Left kidney (tissue), 8 donors: ENCODE data around the gene DNAJC24. TPM values are rescaled to one million over a fixed set of nuclear protein-coding genes. Genes with fewer than 3 reads are reported as not detected.
"Not testable (repeated sequence)": the region's sequence is repeated elsewhere in the genome, so short reads cannot be mapped to it uniquely, and the experiment has no call there.

Source experiments
- DNase-seq: peaks from one replicate; pipeline ENCODE4 v3.0.0-alpha.2; 2013
- long read RNA-seq, 8 donors: transcript quantifications; one replicate each; lab custom pipeline, GENCODE V29; 2026
- polyA plus RNA-seq: library from polyadenylated mRNA; unstranded; fragments of 120-200 nt; gene quantifications from one replicate; pipeline ENCODE4 v1.2.1, GENCODE V29; 2013; ENCODE audit not compliant: insufficient read length

DNAJC24 gene, protein sequence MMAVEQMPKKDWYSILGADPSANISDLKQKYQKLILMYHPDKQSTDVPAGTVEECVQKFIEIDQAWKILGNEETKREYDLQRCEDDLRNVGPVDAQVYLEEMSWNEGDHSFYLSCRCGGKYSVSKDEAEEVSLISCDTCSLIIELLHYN
- polyA plus RNA-seq: 33.9 TPM
- long read RNA-seq, donor 1, partial matches to known transcripts: 33 of 107 reads
- long read RNA-seq, donor 1, other reads (novel, unspliced or antisense): 73 of 107 reads
- long read RNA-seq, donor 2, partial matches to known transcripts: 0 of 7 reads
- long read RNA-seq, donor 2, other reads (novel, unspliced or antisense): 0 of 7 reads
- long read RNA-seq, donor 3, partial matches to known transcripts: 0 of 60 reads
- long read RNA-seq, donor 3, other reads (novel, unspliced or antisense): 56 of 60 reads
- long read RNA-seq, donor 4: 0 reads
- long read RNA-seq, donor 5, transcript DNAJC24-202 (5 exons, 2,004 nt): major isoform, 6 of 192 reads
- long read RNA-seq, donor 5, partial matches to known transcripts: 49 of 192 reads
- long read RNA-seq, donor 5, other reads (novel, unspliced or antisense): 131 of 192 reads
- long read RNA-seq, donor 6, partial matches to known transcripts: 63 of 138 reads
- long read RNA-seq, donor 6, other reads (novel, unspliced or antisense): 70 of 138 reads
- long read RNA-seq, donor 7, transcript DNAJC24-202 (5 exons, 2,004 nt): major isoform, 6 of 194 reads
- long read RNA-seq, donor 7, partial matches to known transcripts: 84 of 194 reads
- long read RNA-seq, donor 7, other reads (novel, unspliced or antisense): 102 of 194 reads
- long read RNA-seq, donor 8: 0 reads

DNA sequence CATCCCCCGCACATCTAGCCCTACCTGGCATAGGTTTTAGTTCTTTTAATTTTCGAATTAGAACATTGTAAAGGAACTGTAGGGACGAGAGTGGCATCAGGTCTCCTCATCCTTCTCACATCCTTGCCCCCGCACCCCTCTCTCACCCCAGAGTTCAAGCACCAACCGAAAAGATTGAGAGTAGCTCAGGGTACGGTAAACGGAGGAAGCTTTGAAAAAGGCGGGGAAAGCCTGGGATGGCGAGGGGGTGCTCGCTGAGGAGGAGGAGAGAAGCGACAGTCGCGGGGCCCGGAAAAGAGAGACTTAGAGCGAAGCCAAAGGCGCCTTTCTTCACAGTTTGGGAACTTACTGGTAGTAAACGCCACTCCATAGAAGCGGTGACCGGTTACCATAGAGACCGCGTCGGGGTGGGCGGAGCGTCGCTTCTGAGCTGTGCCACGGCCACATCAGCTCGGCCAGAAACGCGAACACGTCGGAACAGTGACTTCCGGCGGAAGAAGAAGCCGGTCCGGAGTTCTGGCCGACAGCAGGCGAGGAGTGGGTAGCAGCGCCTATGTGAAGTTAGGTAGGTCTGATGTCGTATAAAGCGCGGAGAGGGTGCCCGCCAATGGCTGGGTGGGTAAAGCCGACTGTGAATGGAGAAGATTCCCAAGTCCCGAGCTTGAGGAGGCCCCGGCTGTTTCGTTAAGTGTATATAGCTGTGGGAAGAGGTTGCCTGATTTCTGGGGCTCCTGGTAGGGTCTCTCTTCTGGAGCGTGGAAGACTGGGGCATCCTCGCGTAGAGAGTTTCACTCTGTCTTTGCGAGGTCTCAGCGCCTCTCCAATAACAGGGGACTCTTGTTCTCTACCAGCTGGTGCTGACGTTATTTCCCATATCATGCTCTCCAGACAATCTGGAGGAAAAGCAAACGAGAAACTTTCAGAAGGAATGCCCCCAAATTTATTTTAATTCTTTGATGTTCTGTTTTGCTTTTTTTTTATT lies at the start of gene DNAJC24, which contains the start of gene DCDC1:
Gene DNAJC24 (plus strand): TSS at position 513 of the 982 bp plus-strand sequence. CDS start 889 bp downstream, outside the sequence.
Gene DCDC1 (minus strand): TSS at position 392 of the 982 bp plus-strand sequence. CDS start 41,459 bp downstream, outside the sequence.
- DNase-seq: peak; percentile 94

DNA sequence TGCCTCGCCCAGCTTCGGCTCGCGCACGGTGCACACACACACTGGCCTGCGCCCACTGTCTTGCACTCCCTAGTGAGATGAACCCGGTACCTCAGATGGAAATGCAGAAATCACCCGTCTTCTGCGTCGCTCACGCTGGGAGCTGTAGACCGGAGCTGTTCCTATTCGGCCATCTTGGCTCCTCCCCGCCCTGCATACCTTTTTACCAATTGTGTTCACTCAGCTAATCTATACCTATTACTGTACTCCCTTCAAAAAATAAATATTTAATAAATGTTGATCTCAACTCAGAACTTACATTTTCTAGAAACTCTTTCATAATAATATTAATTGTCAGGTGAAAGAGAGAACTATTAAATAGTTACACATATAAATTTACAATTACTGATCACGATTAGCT lies 48.2 kb upstream of the DNAJC24 start:
- not testable (repeated sequence) for DNase-seq

DNA sequence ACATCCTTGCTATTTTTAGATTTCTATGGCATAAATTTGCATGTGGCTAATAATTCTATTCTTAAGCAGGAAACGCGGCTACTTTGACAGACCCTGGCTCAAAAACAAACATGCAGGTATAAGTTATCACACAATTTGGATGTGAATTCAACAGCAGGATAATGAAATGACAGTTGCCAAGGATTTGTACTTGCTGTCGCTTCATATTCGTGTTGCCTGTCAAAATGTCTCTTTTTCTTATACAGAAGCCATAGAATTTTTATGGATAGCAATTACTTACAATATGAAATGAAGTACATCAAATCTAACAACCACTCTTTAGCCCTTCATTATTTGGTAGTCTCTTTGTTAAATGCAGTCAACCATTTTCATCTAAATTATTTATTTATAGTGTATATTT lies 46.5 kb upstream of the DNAJC24 start:
- DNase-seq: no peak

DNA sequence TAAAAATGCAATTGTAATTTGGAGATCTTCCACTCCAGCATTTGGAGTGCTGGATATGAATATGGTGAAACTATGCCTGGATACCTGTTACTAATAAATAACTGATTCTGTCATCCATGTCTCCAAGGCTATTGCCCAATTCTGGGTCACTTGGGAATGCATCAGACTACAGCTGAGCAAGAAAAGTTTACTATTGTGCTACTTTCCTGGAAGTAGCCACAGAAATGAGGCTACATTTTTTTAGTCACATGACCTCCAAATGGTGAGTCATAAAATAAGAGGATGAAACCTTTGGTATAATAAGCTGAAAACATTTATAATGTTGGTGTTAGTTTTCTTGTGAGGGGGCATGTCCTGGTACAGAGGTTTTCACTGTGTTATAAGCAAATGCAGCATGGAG lies 44.5 kb upstream of the DNAJC24 start:
- no peak for DNase-seq

DNA sequence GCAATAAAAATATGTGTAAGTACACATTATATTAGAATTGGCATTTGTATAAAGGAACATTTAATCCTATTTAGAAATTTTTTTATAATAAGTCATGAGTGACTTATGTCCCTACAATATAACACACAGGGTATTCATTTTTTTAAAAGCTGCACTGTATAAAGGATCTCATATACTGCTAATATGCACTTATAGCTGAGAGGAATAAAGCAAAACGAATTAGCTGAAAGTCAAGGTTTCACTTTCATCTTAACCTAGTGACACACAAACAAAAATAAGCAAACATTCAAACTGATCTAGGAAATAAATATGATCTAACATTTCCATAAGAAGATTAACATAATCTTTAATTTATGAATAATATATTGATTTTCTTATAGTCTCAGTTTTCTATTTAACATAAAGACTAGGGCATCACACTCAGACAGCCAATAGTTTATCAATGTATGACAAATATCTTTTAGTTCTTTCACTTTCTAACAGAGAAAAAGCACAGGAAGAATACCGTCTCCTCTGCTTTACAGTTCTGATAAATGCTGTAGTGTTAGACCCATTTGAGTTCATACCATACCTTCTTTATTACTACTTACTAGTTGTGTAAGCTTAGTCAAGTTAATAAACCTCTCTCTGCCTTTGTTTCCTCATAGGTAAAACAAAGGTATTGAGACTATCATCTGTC lies 43.1 kb upstream of the DNAJC24 start:
- DNase-seq: no peak

DNA sequence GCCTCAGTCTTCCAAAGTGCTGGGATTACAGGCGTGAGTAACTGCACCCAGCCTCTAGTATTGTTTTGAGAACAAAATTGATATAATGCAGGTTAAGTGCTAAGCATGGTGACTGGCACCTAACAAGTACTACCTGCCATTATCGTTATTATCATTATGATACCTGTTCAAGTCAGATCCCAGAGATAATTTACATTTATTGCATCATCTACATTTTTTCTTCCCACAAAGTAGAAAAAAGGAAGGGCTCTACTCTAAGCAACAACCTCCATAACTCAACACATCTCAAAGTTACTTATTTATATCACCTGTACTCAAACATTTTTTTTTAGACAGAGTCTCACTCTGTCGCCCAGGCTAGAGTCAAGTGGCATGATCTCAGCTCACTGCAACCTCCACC lies 42.2 kb upstream of the DNAJC24 start:
- no peak for DNase-seq

DNA sequence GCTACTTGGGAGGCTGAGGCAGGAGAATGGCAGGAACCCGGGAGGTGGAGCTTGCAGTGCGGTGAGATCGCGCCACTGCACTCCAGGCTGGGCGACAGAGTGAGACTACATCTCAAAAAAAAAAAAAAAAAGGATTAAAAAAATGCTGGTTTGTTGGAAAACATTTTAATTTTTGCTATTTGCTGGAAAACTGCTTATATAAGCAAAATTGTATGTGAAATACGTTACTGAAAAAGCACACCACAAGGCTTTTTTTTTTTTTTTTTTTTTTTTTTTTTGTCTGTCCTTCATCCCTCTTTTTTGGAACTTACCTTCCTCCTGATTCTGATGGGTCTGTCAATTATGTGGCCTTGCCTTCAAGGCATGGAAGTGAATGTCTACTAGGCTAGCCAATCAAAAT lies 41.0 kb upstream of the DNAJC24 start:
- no peak for DNase-seq

DNA sequence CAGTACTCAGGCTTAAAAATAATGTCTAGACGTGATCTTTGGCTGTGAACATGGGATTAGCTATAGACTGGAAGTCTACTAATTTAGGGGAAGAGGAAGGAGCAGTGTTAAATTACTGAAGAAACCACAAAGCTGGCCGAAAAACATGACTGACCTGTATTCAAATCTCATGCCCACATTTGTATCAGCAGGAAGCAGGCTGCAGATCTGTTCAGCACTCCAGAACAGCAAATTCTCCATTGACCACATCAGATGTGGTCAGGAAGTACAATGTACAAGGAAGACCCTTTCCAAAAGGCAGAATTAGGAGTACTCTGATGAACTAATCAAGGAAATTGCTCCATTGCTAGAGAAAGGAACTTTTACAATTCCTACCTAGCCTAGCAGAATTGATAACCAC lies 31.9 kb upstream of the DNAJC24 start:
- no peak for DNase-seq

DNA sequence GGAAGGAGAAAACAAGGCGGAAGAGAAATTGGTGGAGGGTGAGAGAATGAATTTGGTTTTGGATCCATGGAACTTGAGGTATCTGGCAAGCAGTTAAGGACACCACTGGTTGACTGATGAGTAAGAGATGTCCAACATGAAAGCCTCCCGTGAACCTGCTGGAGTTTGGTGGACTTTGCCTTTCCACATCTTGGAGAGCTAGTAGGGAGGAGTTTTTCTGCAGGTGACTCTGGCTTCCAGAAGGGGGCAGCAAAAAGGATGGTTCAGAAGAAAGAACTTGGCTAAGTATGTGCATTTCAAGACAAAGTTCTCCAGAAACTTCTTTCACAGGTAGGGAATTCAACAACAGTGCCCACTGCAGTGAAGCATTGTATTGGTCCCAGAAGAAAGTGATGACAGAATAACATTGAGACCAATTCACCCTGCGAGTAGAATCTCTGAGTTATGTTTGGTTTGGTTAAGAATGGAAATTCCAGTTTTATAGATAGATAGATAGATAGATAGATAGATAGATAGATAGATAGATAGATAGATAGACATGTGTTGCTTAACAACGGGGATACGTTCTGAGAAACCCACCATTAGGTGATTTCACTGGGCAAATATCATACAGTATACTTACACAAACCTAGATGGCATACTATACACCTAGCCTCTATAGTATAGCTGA lies 28.6 kb upstream of the DNAJC24 start:
- no peak for DNase-seq

DNA sequence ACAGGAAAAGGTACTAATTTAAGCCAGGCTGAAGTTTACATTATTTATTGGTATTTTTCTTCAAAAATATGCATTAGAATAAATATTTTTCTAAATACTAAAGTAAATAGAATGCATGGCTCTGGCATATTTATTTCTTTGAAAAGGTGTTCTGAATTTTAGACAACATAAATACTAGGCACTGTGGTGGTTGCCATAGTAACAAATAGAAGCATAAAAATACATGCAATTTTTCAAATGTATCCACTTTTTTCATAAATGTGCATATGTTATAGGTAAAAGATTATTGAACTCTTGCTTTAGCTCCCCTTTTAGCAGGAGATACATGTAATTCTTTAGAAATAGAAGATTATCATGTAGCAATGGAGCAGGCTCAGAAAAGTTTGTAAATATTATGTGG lies 18.5 kb upstream of the DNAJC24 start:
- DNase-seq: no peak

DNA sequence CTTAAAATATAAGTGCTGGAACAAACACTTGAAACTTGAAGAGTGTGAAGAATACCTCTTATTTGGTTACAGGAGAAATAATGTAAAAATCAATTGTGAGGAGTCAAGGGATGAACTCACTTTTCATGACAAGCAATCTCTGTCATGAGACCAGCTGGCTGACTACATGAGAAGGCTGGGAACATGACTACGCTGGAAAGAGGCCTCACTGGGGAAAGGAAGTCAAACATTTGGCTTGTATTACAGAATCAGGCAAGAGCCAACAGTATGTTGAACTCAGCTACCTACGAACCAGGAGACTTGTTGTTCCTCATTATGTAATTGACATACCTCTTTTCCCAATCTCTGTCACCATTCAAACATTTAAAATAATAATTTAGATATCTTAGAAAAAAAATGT lies 14.5 kb upstream of the DNAJC24 start:
- no peak for DNase-seq

DNA sequence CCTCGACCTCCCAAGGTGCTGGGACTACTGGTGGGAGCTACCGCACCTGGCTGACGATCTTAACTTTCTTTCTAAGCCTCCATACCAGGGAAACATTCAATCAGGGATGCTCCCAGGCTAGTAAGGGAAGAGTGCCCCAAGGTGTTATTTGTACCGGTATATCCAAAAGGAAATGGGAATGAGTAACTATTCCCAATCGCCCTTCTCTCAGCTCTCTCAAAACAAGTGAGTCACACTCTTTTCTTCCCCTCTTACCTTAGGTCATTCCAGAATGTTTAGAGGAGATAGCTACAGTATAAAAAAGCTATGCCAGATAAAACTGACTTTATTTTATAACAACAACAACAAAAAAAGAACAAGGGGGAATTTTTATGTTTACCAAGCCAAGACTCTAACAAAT lies 13.8 kb upstream of the DNAJC24 start:
- DNase-seq: no peak

DNA sequence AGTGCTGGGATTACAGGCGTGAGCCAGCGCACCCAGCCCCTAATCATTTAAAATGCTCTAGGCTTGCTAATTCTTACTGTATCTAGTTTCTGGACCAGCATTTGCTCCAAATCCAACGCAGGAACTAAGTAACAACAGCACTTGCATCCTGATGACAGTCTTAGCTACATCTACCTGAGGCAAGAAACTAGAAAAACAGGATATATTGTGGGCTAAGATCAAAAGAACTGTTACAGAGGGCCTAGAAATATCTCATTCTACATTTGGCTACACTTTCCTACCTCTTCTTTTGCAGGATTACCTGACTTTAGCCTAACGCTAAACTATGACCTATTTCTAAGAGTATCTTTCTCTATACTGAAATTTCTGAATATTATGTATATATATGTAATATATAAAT lies 7.9 kb upstream of the DNAJC24 start:
- DNase-seq: no peak

DNA sequence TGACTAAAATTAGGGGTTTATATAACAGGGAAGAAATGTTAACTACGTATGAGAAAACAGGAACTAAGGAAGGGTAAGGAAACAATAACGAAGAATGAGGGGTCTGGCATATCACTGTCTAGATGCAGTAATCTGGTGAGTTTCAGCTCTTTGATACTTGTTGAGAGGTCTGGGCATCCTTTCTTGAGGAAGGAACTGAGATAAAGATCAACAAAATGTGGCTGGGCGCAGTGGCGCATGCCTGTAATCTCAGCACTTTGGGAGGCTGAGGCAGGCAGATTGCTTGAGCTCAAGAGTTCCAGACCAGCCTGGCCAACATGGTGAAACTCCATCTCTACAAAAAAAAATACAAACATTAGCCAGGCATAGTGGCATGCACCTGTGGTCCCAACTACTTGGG lies 2.9 kb upstream of the DNAJC24 start:
- DNase-seq: no peak

DNA sequence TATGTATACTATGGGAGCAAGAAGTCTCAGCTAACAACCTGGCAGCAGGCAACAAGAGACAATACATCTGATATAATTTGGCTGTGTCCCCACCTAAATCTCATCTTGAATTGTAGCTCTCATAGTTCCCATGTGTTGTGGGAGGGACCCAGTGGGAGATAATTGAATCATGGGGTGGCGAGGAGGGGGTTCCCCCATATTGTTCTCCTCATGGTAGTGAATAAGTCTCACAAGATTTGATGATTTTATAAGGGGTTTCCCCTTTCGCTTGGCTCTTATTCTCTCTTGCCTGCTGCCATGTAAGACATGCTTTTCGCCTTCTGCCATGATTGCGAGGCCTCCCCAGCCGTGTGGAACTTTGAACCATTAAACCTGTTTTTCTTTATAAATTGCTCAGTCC lies 6.2 kb downstream of the DNAJC24 start:
- no peak for DNase-seq

DNA sequence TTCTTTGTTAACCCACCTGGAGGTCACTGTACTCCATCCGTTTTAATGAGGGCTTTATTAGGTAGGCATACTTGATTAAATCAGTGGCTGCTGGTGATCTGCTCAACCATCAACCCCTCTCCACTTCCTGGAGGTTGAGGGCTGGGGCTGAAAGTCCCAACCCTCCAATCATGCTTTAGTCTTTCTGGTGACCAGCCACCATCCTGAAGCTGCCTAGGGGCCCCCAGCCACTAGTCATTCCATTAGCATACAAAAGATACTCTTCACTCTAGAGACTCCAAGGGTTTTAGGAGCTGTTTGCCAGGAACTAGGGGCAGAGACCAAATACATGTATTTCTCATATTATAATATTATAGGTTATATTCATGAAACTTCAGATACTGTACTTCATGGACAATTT lies 13.5 kb downstream of the DNAJC24 start:
- no peak for DNase-seq

DNA sequence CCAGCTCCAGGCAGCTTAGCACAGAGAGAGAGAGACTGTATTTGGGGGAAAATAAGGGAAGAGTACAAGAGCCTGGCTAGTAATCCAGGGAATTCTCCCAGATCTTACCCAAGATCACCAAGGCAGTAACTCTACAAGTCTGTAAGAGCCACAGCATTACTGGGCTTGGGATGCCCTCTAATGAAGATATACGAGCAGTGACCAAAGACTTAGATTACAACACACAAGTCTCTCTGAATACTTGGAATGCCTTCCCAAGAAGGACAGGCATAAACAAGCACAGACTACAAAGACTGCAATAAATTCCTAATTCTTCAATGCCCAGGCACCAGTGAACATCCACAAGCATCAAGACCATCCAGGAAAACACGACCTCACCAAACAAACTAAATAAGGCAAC lies 17.7 kb downstream of the DNAJC24 start:
- DNase-seq: no peak

DNA sequence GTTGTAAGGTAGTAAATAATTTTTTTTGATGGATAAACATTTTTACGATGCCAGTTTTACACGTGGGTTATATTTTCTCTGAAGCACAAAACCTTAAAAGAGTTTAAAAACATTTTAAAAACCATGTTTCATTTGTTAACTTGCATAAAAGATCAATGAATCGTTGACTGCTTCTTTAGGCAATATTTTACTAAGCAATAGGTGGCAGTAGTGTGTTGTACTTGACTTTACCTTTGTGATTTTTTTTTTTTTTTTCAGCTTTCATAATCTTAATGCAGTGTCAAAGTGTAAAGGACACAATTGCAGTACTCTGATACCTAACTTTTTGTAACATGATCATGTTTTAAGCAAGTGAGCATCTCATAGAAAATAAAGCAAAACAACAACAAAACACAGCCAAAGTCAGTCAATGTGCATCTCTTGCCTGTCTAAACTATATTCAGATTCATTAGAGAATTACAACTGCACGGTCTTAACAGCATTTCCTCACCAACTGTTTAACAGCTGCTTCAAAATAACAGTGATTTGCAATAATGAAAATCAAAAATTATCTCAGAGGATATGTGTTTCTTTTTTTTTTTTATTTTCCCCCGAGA lies 27.7 kb downstream of the DNAJC24 start:
- no peak for DNase-seq

DNA sequence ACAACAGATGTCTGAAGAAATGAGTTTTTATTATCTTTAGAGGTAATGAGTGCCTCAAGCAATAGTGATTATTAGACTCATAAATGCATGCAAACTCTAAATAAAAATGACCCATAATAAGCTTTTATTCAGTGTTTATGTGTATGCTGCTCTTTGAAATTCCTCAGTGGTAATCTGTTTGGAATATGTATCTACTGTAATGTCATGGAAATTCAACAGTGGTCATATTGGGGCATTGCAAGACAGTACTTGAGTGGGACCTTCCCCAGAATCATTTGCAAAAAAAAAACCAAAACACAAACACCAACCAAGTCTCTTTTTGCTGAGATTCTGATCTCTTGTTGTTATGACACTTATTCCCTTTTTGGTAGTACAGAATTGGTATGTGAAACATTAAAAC lies 35.0 kb downstream of the DNAJC24 start:
- no peak for DNase-seq

DNA sequence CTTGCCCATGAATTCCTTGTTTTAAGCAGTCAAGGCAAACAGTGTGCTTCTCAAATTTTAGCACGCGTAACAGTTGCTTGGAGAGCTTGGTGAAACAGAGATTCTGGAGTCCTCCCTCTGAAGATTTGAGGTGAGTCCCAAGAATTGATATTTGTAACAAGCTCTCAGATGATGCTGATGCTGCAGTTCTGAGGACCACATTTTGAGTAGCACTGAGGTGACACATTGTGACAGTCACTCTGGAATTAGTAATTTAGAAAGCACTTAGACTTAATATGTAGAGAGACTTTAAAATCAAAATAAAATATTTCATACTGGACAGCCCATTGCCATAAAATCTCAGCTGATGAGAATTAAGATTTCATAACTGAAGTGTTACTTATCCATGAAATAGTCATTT lies 38.5 kb downstream of the DNAJC24 start:
- DNase-seq: no peak
